HG02623 (cell line): ENCODE results near the gene PGGHG.

Experiments
- ATAC-seq: cut with Tn5 transposase; IDR thresholded peaks from one replicate; pipeline ENCODE4 v1.9.1; 2021; ENCODE audit warnings: moderate library complexity; ENCODE audit not compliant: unreplicated experiment

Gene PGGHG

GRCh38 chr11:288478-289397 is at the start of gene PGGHG:
Gene PGGHG (plus strand): TSS chr11:289126. CDS start chr11:289817, 691 bp downstream.
- no peak for ATAC-seq

- ATAC-seq = no peak
These were observed 48.6 kb upstream of the PGGHG start for GRCh38 chr11:240315-240714.

GRCh38 chr11:241634-242033 is 47.3 kb upstream of the PGGHG start:
- ATAC-seq = no peak

- no peak for ATAC-seq
These were observed 44.5 kb upstream of the PGGHG start for GRCh38 chr11:244376-244775.

GRCh38 chr11:249062-249461 is 39.9 kb upstream of the PGGHG start:
- no peak for ATAC-seq

GRCh38 chr11:250274-250673 is 38.7 kb upstream of the PGGHG start:
- ATAC-seq = no peak

GRCh38 chr11:250740-251299 is 38.1 kb upstream of the PGGHG start:
- ATAC-seq = no peak

GRCh38 chr11:251550-251949 is 37.4 kb upstream of the PGGHG start:
- no peak for ATAC-seq

GRCh38 chr11:252666-253065 is 36.3 kb upstream of the PGGHG start:
- no peak for ATAC-seq

- ATAC-seq = no peak
These were observed 35.6 kb upstream of the PGGHG start for GRCh38 chr11:253160-253885.

- no peak for ATAC-seq
These were observed 35.0 kb upstream of the PGGHG start for GRCh38 chr11:253886-254270.

GRCh38 chr11:255176-255575 is 33.8 kb upstream of the PGGHG start:
- no peak for ATAC-seq

- ATAC-seq = no peak
These were observed 33.1 kb upstream of the PGGHG start for GRCh38 chr11:255816-256215.

- no peak for ATAC-seq
These were observed 31.8 kb upstream of the PGGHG start for GRCh38 chr11:256952-257737.

- no peak for ATAC-seq
These were observed 31.0 kb upstream of the PGGHG start for GRCh38 chr11:257766-258493.

GRCh38 chr11:259413-259812 is 29.5 kb upstream of the PGGHG start:
- ATAC-seq = no peak

- no peak for ATAC-seq
These were observed 27.3 kb upstream of the PGGHG start for GRCh38 chr11:261624-262023.

GRCh38 chr11:266676-267439 is 22.1 kb upstream of the PGGHG start:
- ATAC-seq = no peak

GRCh38 chr11:267491-267994 is 21.4 kb upstream of the PGGHG start:
- ATAC-seq = no peak
